HG02885 (cell line): ENCODE results near the gene LTBP1.
"Not testable (repeated sequence)": the region's sequence is repeated elsewhere in the genome, so short reads cannot be mapped to it uniquely, and the experiment has no call there.

Experiments used
- ATAC-seq: cut with Tn5 transposase; IDR thresholded peaks from one replicate; pipeline ENCODE4 v1.9.1; 2021; ENCODE audit warnings: mild to moderate bottlenecking; ENCODE audit not compliant: unreplicated experiment, poor library complexity

The LTBP1 gene

DNA sequence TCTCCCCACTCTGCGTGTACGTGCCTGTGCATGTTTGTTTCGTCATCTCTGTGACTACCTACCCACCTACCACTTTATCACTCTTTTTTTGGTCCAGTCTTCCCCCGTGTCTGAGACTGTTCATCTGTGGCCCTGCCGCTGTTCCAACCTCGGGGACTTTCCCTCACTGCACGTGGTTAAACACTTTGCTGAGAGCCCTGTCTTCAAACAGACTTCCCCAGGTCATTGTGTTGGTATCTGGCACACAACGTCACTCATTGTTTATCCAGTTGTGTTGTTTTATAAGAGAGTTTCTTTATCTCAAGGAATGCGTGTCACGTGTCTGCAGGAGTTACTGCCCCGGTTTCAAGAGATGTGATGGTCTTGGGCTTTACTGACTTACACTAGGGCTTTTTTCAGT, 267.7 kb downstream of the LTBP1 start:
- peak; percentile 85 for ATAC-seq

DNA sequence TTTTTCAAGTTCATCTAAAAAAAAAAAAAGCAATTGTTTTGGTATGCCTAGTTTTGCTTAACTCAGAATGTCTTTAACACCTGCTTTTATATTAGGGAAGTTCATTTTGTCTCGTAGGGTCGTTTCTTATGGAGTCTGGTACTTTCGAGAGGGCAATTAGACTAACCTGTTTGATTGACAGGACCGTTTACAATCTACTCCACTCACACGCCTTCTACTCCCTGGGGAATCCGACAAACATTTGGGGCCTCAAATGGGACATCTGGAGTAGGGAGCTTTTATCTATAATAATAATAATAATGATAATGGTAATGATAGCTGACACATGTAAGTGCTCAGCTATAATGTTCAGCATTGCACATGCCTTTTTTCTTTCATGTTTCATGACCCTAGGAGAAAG, 268.1 kb downstream of the LTBP1 start:
- no peak for ATAC-seq

GRCh38 chr2:33215299-33215698, 268.5 kb downstream of the LTBP1 start:
- no peak for ATAC-seq

DNA sequence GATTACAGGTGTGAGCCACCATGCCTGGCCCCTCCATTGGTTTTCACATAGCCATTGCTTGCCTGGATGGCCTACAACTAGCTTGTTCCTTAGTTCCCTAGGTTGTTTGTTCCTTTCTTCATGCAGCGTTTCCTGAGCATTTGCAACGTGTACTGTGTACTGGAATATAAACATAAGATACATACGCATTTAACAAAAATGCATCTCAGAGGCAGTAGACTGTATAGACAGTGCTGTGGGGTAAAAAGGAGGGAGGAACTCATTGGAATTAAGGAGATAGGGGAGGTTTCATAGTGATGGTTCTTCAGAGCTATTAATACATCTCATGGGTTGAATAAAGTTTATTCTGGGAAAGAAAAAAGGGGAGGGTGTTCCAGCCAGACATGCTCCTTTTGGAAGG, 269.2 kb downstream of the LTBP1 start:
- no peak for ATAC-seq

DNA sequence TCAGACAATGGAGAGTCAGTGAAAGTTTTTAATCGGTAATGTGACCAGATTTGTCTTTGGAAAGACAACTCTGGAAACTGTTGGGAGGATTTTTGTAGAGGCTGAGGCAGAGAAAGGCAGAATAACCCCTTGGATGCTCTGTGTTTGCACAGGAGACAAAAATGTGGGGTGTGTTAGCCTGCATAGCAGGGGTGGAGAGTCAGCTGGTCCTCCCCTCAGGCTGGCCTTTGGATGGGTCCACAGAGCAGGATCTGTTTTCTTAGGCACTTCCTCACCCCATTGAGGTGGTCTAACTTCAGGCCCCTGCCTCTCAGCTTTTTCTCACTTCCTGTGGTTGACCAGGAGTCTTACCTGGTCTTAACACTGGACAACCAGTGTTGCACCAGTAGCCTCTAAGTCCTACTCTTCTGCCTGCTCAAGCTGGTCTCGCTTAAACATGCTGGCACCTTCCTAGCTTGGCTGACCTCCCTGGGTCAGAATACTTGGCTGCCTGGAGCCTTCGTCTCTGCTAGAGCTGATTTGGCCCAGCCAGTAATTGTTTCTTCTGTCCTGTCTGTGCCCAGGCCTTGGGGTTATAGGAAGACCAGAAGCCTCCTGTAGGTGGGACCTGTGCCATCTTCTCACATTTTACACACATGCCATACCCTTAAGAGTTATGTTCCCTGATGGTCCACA, 269.9 kb downstream of the LTBP1 start:
- ATAC-seq: no peak

GRCh38 chr2:33217406-33217805, 270.7 kb downstream of the LTBP1 start:
- ATAC-seq: no peak

DNA sequence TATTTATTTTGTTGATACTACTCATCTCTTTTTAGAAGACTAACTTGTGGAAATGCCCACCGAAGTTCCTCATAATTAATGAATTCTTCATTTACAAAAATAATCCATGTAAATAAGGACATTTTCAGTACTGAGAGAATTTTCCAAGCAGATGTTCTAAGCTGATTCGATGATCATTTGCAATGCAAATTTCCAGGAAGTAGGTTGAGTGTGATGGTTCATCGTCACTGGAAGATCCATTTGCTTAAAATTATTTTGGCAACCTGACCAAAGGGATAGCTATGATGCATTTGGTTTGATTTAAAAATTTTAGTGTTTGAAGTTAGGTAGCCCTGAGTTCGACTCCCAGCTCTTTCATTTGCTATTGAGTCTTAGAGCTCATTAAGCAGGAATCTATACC, 272.4 kb downstream of the LTBP1 start:
- ATAC-seq: no peak

DNA sequence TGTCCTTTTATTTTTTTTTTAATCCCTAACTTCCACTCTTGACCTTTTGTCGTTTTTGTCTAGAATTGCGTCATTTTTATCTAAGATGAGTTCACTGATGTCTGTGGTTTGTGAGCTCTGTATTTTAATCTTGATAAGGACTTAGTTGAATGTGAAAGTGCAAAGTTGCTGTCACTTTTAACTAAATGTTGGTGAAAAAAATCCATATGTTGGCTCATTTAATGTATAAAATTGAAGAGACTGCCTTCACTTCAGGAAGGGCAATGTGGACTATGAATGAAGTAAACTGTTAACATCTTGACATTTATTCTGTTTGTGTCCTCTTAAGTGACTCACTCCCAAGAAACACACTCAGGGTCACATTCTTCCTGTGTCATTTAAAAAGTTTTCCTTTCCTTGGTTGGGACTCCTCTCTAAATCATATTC, 273.1 kb downstream of the LTBP1 start:
- no peak for ATAC-seq

DNA sequence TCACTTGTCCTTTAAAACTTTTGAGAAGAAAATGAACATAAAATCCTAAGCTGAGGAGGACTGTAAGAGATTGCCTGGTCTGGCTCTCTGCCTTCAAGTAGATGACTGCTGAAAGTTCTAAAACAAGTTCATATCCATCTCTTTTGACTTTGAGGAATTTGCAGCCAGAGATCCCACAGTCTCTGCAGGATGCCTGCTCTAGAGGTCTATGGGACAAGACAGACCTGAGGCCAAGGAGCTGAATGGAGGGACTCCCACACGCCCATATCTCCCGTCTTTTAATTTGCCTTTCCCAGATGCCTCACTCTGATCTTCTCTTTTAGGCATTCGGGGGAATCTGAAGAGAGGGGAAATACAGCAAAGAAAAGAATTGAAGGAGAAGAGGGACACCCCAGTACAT, 273.8 kb downstream of the LTBP1 start:
- no peak for ATAC-seq

DNA sequence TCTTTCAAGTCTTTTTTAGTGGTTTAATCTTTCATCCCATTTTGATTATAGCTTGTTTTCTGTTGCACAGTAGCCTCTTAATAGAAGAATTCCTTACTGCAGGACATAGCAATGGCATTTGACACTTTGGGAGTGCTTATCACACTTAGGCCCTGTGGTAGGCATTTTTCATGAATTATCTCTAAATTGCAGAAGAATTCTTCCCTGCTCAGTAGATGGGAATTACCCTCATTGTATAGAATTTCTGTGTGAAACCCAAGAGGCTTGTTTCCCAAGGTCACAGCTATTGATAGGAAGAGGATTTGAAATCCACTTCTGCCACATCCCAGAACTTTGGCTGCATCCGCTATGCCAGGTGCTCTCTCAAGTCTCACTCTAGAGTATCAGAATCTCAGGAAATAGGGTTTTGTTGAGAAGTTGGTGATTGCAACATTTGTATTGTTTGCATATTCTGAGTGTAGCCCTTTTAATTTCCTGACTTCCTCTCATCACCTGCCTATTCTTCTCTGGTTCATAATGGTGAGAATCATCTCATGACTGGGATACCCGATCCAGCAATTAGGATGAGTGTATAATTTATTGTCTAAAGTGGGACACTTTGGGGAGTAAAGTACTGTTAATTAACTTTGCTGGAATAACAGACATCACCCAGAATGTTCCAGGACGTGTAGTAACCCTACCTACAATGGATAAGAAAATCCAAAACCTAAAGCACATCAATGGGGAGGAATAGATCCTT, 274.5 kb downstream of the LTBP1 start:
- no peak for ATAC-seq

- ATAC-seq: no peak
These were observed 275.6 kb downstream of the LTBP1 start for GRCh38 chr2:33222309-33222708.

- no peak for ATAC-seq
These were observed 277.1 kb downstream of the LTBP1 start for GRCh38 chr2:33223856-33224255.

DNA sequence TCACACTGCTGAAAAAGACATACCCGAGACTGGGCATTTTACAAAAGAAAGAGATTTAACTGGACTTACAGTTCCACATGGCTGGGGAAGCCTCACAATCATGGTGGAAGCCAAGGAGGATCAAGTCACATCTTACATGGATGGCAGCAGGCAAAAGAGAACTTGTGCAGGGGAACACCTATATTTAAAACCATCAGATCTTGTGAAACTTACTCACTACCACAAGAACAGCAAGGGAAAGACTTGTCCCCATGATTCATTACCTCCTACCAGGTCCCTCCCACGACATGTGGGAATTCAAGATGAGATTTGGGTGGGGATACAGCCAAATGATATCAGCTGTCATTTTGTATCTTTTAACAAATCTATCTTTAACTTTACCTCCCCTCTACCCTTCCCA, 278.6 kb downstream of the LTBP1 start:
- ATAC-seq: no peak

- no peak for ATAC-seq
These were observed 279.8 kb downstream of the LTBP1 start for GRCh38 chr2:33226546-33226945.

- no peak for ATAC-seq
These were observed 282.9 kb downstream of the LTBP1 start for GRCh38 chr2:33229646-33230045.

- no peak for ATAC-seq
These were observed 283.4 kb downstream of the LTBP1 start for GRCh38 chr2:33230195-33230594.

DNA sequence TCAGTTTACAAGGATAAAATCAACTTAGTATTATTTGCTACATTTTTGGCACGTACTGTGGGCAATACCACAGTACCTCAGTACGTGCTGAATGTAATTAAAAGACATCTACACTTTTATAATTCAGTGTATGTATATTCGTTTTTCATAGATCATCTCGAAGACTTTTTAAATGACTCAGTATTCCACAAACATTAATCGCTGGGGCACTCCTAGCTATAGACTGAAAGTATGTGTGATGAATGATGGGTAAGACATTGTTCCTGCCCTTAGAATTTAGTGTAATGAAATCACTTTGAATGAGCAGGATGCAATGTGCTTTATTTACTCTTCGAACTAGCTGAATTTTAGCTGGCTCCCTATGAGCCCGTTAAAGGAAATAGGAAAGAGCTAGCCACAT, 284.1 kb downstream of the LTBP1 start:
- ATAC-seq: no peak

DNA sequence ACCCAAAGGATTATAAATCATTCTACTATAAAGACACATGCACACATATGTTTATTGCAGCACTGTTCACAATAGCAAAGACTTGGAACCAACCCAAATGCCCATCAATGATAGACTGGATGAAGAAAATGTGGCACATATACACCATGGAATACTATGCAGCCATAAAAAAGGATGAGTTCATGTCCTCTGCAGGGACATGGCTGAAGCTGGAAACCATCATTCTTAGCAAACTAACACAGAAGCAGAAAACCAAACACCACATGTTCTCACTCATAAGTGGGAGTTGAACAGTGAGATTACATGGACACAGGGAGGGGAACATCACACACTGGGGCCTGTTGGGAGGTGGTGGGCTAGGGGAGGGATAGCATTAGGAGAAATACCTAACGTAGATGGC, 288.8 kb downstream of the LTBP1 start:
- not testable (repeated sequence) for ATAC-seq

DNA sequence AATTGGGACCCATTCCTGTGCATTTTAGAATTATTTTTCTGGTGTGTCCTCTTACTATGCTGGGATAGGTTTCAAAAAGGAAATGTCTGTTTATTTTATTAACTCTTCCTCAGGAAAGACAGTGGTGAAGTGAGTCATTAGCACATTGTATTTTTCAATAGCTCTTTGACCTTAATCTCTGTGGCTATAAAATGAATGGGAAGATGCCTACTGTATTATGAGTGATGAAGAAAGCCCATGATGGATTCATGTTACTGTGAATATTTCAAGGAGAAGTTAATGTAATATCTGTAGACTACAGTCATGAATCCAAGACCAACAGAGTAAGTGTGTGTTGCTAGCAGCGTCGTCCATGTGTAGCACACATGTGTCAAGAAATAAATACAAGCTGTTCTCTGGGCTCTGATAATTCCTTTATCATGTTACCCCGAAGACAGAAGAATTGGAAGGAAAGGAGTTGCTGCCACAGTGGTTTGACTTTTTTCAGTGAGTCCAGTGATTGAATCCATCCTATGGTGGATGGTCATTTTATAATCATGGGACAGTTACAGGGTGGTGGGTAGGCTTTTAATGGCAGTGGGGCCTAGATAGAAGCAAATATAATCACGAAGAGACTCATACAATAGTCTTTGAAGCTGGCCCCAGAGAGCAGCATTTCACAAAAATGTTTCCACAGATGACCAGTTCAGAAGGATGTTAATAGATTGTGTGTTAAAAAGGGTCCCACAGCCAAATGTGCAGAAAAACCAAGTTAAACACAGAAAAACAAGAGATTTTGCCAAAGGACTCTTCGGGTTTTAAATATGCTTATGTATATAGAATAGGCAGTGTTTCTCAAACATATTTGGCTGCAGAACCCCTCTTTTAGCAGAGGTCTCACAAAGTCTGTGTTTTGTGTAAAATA, 290.0 kb downstream of the LTBP1 start:
- ATAC-seq: no peak

DNA sequence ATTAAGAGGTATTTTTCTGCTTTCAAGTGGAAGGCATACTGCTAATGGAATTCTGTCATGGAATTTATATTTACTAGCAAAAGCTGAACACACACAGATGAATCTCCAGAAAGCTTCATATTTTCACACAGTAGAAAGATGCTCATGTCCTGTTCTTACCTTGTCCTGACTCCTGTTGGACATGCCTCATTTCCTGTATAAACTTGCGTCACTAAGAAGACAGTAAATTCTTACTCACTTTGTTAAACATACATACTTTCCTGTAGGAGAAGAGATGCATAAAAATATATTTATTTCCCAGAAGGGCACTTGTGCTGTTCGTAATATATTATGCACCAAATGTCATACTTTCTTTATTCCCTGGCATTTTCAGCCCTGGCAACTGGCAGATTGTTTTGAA, 291.4 kb downstream of the LTBP1 start:
- no peak for ATAC-seq

DNA sequence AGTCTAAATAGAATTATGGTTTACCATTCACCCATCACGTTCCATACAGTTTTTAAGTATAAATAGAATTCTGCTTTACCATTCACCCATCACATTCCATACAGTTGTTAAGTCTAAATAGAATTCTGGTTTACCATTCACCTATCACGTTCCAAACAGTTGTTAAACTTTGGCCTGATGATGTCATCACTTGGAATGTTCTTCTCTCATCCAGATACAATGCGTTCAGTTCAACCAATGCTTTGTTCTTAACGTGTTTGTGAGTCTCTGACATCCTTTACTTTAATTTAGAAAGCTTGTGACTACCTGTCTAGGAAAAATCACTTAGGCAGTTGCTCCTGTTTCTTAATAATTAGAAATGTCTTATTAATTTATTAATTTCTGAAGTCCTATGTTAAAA, 293.4 kb downstream of the LTBP1 start:
- ATAC-seq: no peak
